Pancreas (tissue), 10 donors: ENCODE results near the gene GOLGA6C. TPM values are rescaled to one million over a fixed set of nuclear protein-coding genes. Genes with fewer than 3 reads are reported as not detected.
A peak's percentile ranks its signal among the peaks of the same experiment; 100 is the strongest.
"Not testable (repeated sequence)": the region's sequence is repeated elsewhere in the genome, so short reads cannot be mapped to it uniquely, and the experiment has no call there.

Source experiments
- ATAC-seq, 4 donors: fragments of 200-7000 bp; cut with Tn5 transposase; one replicate each; pipeline versions ENCODE4 v1.8.0 to v1.9.1; 2020; ENCODE audit warnings: mild to moderate bottlenecking in 4 of 4, moderate library complexity in 4 of 4
- DNase-seq, 6 donors: peaks; one replicate each; pipeline ENCODE4 v3.0.0-alpha.2; 2020
- FAIRE-seq: peaks from 2 replicates; lab custom pipeline; 2012; peaks lifted over from hg19 to GRCh38; lab: Jason Lieb, UNC
- H3K27ac ChIP-seq, 4 donors: fragments of 200-600 bp; sonication (generic); 1 replicate in 3 of 4; 2 replicates in 1 of 4; pipeline versions ENCODE4 v1.5.0 to v1.8.0; 2020
- H3K27me3 ChIP-seq, 4 donors: fragments of 200-600 bp; one replicate each; pipeline ENCODE4 v1.8.0; 2021
- H3K36me3 ChIP-seq, 3 donors: fragments of 200-600 bp; sonication (generic) in 1 of 3; one replicate each; pipeline versions ENCODE4 v1.5.0 to v1.8.0; 2020 to 2021
- H3K4me1 ChIP-seq, 3 donors: fragments of 200-600 bp; one replicate each; pipeline ENCODE4 v1.8.0; 2021
- H3K4me3 ChIP-seq, 4 donors: fragments of 200-600 bp; sonication (generic) in 2 of 4; one replicate each; pipeline versions ENCODE4 v1.5.0 to v1.8.0; 2020 to 2021
- H3K9me3 ChIP-seq, 4 donors: fragments of 200-600 bp; one replicate each; pipeline ENCODE4 v1.8.0; 2021
- WGBS, 2 donors: extraction: QIAGEN DNeasy Blood & Tissue Kit; methylation state at CpG; one replicate each; pipeline ENCODE4 v1.1.7; 2013; 5-methylcytosine and 5-hydroxymethylcytosine counted together
- intact Hi-C, 3 donors: fragments of 100-400 bp; cut with DNase I; formaldehyde crosslinking; loops; one replicate each; pipeline versions ENCODE4 v1.11.1 to v1.14.2; 2022
- polyA plus RNA-seq, 2 donors: library from polyadenylated mRNA; stranded (reverse); fragments of 200-250 nt; gene quantifications; one replicate each; pipeline ENCODE4 v1.2.3, GENCODE V29; 2013
- total RNA-seq, 6 donors: library from RNA; stranded (reverse); fragmentation: NEBNext Ultra II Directional in 4 of 6; extraction: Animal tissue kit (Norgen Biotek cat#: 25700) in 4 of 6; gene quantifications; one replicate each; pipeline versions ENCODE4 v1.2.1 to v1.2.4, GENCODE V29; 2021 to 2023
- TF ChIP-seq, protein P1 (sequence below), 4 donors: fragments of 200-600 bp; sonication (generic) in 3 of 4; IDR thresholded peaks; one replicate each; pipeline versions ENCODE4 v1.5.0 to v1.8.0; 2021; ENCODE audit warnings: antibody characterized with exemption in 4 of 4
- donor health status: healthy with polysubstance abuse.
- donor health status: DM: no; HTN: no; CAD: no; lungs with moderate emphysema.
- donor health status: DM: no; HTN: no; CAD: no.
- donor health status: control.
- donor health status: control.
- donor health status: Bipolar disorder and iron deficiency.
- donor health status: DM: yes; HTN: yes; CAD: no.
- donor health status: DM: no; HTN: no; CAD: no.
- donor health status: DM: no; HTN: no; CAD: no.
- donor health status: DM: yes; HTN: yes; CAD: no.

Gene GOLGA6C
- total and polyA plus RNA-seq, 8 donors, result not detected

DNA sequence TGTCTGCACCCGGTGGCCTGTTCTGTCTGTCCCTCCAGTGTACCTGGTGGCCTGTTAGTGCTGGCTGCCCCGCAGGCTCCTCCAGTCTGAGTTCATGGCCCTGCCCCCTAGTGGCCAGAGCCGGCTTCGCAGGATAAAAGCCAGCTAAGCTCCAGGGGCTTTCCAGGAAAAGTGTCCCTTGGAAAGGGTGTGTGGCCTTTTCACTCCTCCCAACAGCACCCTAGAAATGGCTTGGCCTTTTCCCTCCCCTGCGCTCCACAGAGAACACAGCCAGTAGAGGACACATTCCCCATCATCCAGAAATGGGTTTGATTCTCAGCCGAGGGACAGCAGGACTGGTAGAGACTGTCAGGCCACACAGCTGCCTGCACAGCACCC is 41.2 kb downstream of the GOLGA6C start:
- FAIRE-seq, H3K9me3 ChIP-seq, H3K4me3 ChIP-seq, H3K4me1 ChIP-seq, intact Hi-C loops, H3K36me3 ChIP-seq, H3K27ac ChIP-seq, H3K27me3 ChIP-seq: not testable (repeated sequence)
- TF ChIP-seq, protein P1, sequence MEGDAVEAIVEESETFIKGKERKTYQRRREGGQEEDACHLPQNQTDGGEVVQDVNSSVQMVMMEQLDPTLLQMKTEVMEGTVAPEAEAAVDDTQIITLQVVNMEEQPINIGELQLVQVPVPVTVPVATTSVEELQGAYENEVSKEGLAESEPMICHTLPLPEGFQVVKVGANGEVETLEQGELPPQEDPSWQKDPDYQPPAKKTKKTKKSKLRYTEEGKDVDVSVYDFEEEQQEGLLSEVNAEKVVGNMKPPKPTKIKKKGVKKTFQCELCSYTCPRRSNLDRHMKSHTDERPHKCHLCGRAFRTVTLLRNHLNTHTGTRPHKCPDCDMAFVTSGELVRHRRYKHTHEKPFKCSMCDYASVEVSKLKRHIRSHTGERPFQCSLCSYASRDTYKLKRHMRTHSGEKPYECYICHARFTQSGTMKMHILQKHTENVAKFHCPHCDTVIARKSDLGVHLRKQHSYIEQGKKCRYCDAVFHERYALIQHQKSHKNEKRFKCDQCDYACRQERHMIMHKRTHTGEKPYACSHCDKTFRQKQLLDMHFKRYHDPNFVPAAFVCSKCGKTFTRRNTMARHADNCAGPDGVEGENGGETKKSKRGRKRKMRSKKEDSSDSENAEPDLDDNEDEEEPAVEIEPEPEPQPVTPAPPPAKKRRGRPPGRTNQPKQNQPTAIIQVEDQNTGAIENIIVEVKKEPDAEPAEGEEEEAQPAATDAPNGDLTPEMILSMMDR (IDR thresholded peaks at IDR 0.05), result peak; percentile 42 to 63 (median 56)
- DNase-seq, result peak; percentile 58 to 86 (median 78)
- 18 to 28% methylated on average over 4 to 6 of the region's 6 CpGs for WGBS, 2 donors
- ATAC-seq, result peak; percentile 98 to 100 (median 99)

- H3K4me3 ChIP-seq, intact Hi-C loops, DNase-seq, H3K36me3 ChIP-seq, FAIRE-seq, H3K4me1 ChIP-seq, H3K27me3 ChIP-seq, H3K9me3 ChIP-seq, ATAC-seq, H3K27ac ChIP-seq: not testable (repeated sequence)
- WGBS, 2 donors, result 56 to 71% methylated on average over 4 to 5 of the region's 6 CpGs
Observed at GRCh38 chr15:75300026-75300425, 41.9 kb downstream of the GOLGA6C start.

GRCh38 chr15:75302318-75302717 is 44.2 kb downstream of the GOLGA6C start:
- FAIRE-seq (no peak), ATAC-seq (no peak), DNase-seq (no peak)
- Histone ChIP-seq H3K4me1 (no peaks in the 10 kb centered on the region), H3K4me3 (no peak overlapping the region), H3K27ac (no peak overlapping the region), H3K9me3 (no peaks in the 10 kb centered on the region), H3K27me3 (no peaks in the 10 kb centered on the region), H3K36me3 (no peaks in the 10 kb centered on the region)
- TF ChIP-seq, protein P1 (IDR thresholded peaks at IDR 0.05), result no peak
- 72 to 77% methylated on average over 9 of the region's 9 CpGs for WGBS, 2 donors
- intact Hi-C loops, result no loop called here

- 80 to 91% methylated on average over 4 of the region's 4 CpGs for WGBS, 2 donors
- H3K27ac ChIP-seq, H3K27me3 ChIP-seq, H3K36me3 ChIP-seq, intact Hi-C loops, H3K4me3 ChIP-seq, H3K9me3 ChIP-seq, FAIRE-seq, H3K4me1 ChIP-seq, ATAC-seq, DNase-seq: not testable (repeated sequence)
Observed at GRCh38 chr15:75302753-75303152, 44.6 kb downstream of the GOLGA6C start.

GRCh38 chr15:75306188-75306587 is 48.1 kb downstream of the GOLGA6C start:
- H3K9me3 ChIP-seq, result no peaks in the 10 kb centered on the region
- TF ChIP-seq, protein P1 (IDR thresholded peaks at IDR 0.05), result no peak
- no peak overlapping the region for H3K27ac ChIP-seq
- H3K36me3 ChIP-seq, result no peaks in the 10 kb centered on the region
- WGBS, 2 donors, result 50 to 59% methylated on average over 3 of the region's 3 CpGs
- H3K27me3 ChIP-seq, result no peaks in the 10 kb centered on the region
- ATAC-seq (no peak), FAIRE-seq (no peak), DNase-seq (no peak)
- H3K4me1 ChIP-seq, result no peaks in the 10 kb centered on the region
- intact Hi-C loops, result no loop called here
- no peak overlapping the region for H3K4me3 ChIP-seq

GRCh38 chr15:75307778-75308390 is 49.8 kb downstream of the GOLGA6C start:
- intact Hi-C loops, result no loop called here
- Histone ChIP-seq H3K4me3 (no peak overlapping the region), H3K36me3 (no peaks in the 10 kb centered on the region), H3K4me1 (no peaks in the 10 kb centered on the region), H3K27ac (no peak overlapping the region), H3K9me3 (no peaks in the 10 kb centered on the region), H3K27me3 (no peaks in the 10 kb centered on the region)
- WGBS, 2 donors, result 24 to 28% methylated on average over 15 of the region's 15 CpGs
- no peak for FAIRE-seq
- TF ChIP-seq, protein P1 (IDR thresholded peaks at IDR 0.05), result peak; percentile 20 to 52 (median 47)
- ATAC-seq, result peak; percentile 98 to 100 (median 100)
- peak; percentile 57 to 88 (median 74) for DNase-seq
